Progenitor cell of endocrine pancreas (in vitro differentiated cells): Measurements from ENCODE around the gene DEFB128. TPM values are rescaled to one million over a fixed set of nuclear protein-coding genes. Genes with fewer than 3 reads are reported as not detected.
"Not testable (repeated sequence)": the region's sequence is repeated elsewhere in the genome, so short reads cannot be mapped to it uniquely, and the experiment has no call there.

Experiments used
- DNase-seq: peaks from one replicate; pipeline ENCODE4 v3.0.0; 2021; ENCODE audit warnings: low spot score; ENCODE audit not compliant: unreplicated experiment
- H3K27ac Mint-ChIP-seq: 2 replicates; pipeline ENCODE4 v1.8.0; 2021; ENCODE audit warnings: mild to moderate bottlenecking, moderate library complexity, mixed read lengths
- H3K27me3 Mint-ChIP-seq: 2 replicates; pipeline ENCODE4 v1.8.0; 2021; ENCODE audit warnings: mixed read lengths
- H3K36me3 Mint-ChIP-seq: 2 replicates; pipeline ENCODE4 v1.8.0; 2022; ENCODE audit warnings: mixed read lengths; ENCODE audit not compliant: insufficient read depth
- H3K4me1 Mint-ChIP-seq: 2 replicates; pipeline ENCODE4 v1.8.0; 2021; ENCODE audit warnings: low read depth, mixed read lengths
- H3K4me3 Mint-ChIP-seq: 2 replicates; pipeline ENCODE4 v1.8.0; 2021; ENCODE audit warnings: low read depth, mild to moderate bottlenecking, moderate library complexity, mixed read lengths
- H3K9me3 Mint-ChIP-seq: 2 replicates; pipeline ENCODE4 v1.8.0; 2021; ENCODE audit warnings: low read depth, mixed read lengths
- CTCF ChIP-seq: fragments of 200-600 bp; sonication (generic); IDR thresholded peaks from one replicate; pipeline ENCODE4 v1.5.0; 2021; ENCODE audit warnings: antibody characterized with exemption, mild to moderate bottlenecking; ENCODE audit not compliant: unreplicated experiment
- total RNA-seq: library from RNA; stranded (reverse); gene quantifications from 2 replicates; pipeline ENCODE4 v1.2.1, GENCODE V29; 2021

DEFB128 gene
- total RNA-seq, 1 donor from 2014 or later, result not detected

- no peak for TF ChIP-seq CTCF
- Mint-ChIP-seq H3K27me3 (peaks cover 55% of the 10 kb centered on the region), H3K27ac (no peak overlapping the region), H3K36me3 (no peaks in the 10 kb centered on the region), H3K4me1 (no peaks in the 10 kb centered on the region), H3K4me3 (no peak overlapping the region), H3K9me3 (no peaks in the 10 kb centered on the region)
- no peak for DNase-seq
Measured at GRCh38 chr20:215796-216195, 26.3 kb upstream of the DEFB128 start.

GRCh38 chr20:214383-214782 lies 24.9 kb upstream of the DEFB128 start:
- Mint-ChIP-seq H3K27ac (no peak overlapping the region), H3K36me3 (no peaks in the 10 kb centered on the region), H3K4me3 (no peak overlapping the region), H3K9me3 (no peaks in the 10 kb centered on the region), H3K27me3 (peaks cover 42% of the 10 kb centered on the region), H3K4me1 (no peaks in the 10 kb centered on the region)
- no peak for TF ChIP-seq CTCF
- DNase-seq, result no peak

GRCh38 chr20:210809-211502 lies 21.4 kb upstream of the DEFB128 start:
- H3K27ac Mint-ChIP-seq, result no peak overlapping the region
- no peaks in the 10 kb centered on the region for H3K36me3 Mint-ChIP-seq
- H3K27me3 Mint-ChIP-seq, result peaks cover 29% of the 10 kb centered on the region
- DNase-seq, result no peak
- H3K4me3 Mint-ChIP-seq, result no peak overlapping the region
- H3K4me1 Mint-ChIP-seq, result no peaks in the 10 kb centered on the region
- no peaks in the 10 kb centered on the region for H3K9me3 Mint-ChIP-seq
- no peak for TF ChIP-seq CTCF

- H3K27ac Mint-ChIP-seq, result no peak overlapping the region
- H3K9me3 Mint-ChIP-seq, result no peaks in the 10 kb centered on the region
- DNase-seq, result no peak
- peaks cover 41% of the 10 kb centered on the region for H3K27me3 Mint-ChIP-seq
- H3K4me3 Mint-ChIP-seq, result no peak overlapping the region
- peak; percentile 53 for TF ChIP-seq CTCF
- no peaks in the 10 kb centered on the region for H3K36me3 Mint-ChIP-seq
- H3K4me1 Mint-ChIP-seq, result peaks cover 2% of the 10 kb centered on the region
Measured at GRCh38 chr20:208942-209566, 19.5 kb upstream of the DEFB128 start.

- not testable (repeated sequence) for DNase-seq, H3K36me3 Mint-ChIP-seq, H3K4me1 Mint-ChIP-seq, H3K4me3 Mint-ChIP-seq, H3K9me3 Mint-ChIP-seq, H3K27ac Mint-ChIP-seq
- peaks cover 12% of the 10 kb centered on the region for H3K27me3 Mint-ChIP-seq
Measured at GRCh38 chr20:203630-204029, 14.1 kb upstream of the DEFB128 start.

- H3K4me3 Mint-ChIP-seq, result no peak overlapping the region
- H3K27ac Mint-ChIP-seq, result no peak overlapping the region
- no peak for DNase-seq
- peaks cover 2% of the 10 kb centered on the region for H3K4me1 Mint-ChIP-seq
- TF ChIP-seq CTCF, result no peak
- H3K36me3 Mint-ChIP-seq, result no peaks in the 10 kb centered on the region
- peaks cover 5% of the 10 kb centered on the region for H3K27me3 Mint-ChIP-seq
- no peaks in the 10 kb centered on the region for H3K9me3 Mint-ChIP-seq
Measured at GRCh38 chr20:199996-200395, 10.5 kb upstream of the DEFB128 start.
